Prostate gland (tissue), 2 donors: Measurements from ENCODE around the gene PDSS2. TPM values are rescaled to one million over a fixed set of nuclear protein-coding genes. Genes with fewer than 3 reads are reported as not detected.

Source experiments
- DNase-seq: peaks from one replicate; pipeline ENCODE4 v3.0.0-alpha.2; 2019; ENCODE audit warnings: low spot score
- H3K27ac ChIP-seq, 2 donors: fragments of 200-600 bp; sonication (generic); 2 replicates each; pipeline ENCODE4 v1.5.1; 2017 to 2019
- H3K27me3 ChIP-seq: fragments of 200-600 bp; sonication (generic); replicated peaks from 2 replicates; pipeline ENCODE4 v1.5.1; 2019; ENCODE audit not compliant: insufficient read depth
- H3K36me3 ChIP-seq, 2 donors: fragments of 200-600 bp; sonication (generic); 1 replicate in 1 of 2; 2 replicates in 1 of 2; pipeline versions ENCODE4 v1.5.1 to v1.8.1; 2017 to 2019
- H3K4me1 ChIP-seq: fragments of 200-600 bp; sonication (generic); replicated peaks from 2 replicates; pipeline ENCODE4 v1.5.1; 2019
- H3K4me3 ChIP-seq, 2 donors: fragments of 200-600 bp; sonication (generic); 2 replicates each; pipeline ENCODE4 v1.5.1; 2017 to 2019
- H3K9me3 ChIP-seq: fragments of 200-600 bp; sonication (generic); 2 replicates; pipeline ENCODE4 v1.5.1; 2017
- CTCF ChIP-seq, 4 experiments: fragments of 200-600 bp in 2 of 4; fragments of 450-650 bp in 2 of 4; sonication (generic) in 2 of 4; IDR thresholded peaks; 1 replicate in 3 of 4; 2 replicates in 1 of 4; pipeline ENCODE4 v1.5.1; 2016 to 2019; ENCODE audit warnings: antibody characterized with exemption in 4 of 4, mild to moderate bottlenecking in 2 of 4, moderate library complexity in 2 of 4
- POLR2A ChIP-seq: fragments of 450-650 bp; IDR thresholded peaks from one replicate; pipeline ENCODE4 v1.6.1; 2016; ENCODE audit warnings: antibody characterized with exemption, mild to moderate bottlenecking
- POLR2AphosphoS5 ChIP-seq: sonication (generic); formaldehyde crosslinking; IDR thresholded peaks from one replicate; pipeline ENCODE4 v1.6.1; 2017; ENCODE audit warnings: antibody characterized with exemption
- WGBS: methylation state at CpG from one replicate; pipeline ENCODE4 v1.1.5; 2018; 5-methylcytosine and 5-hydroxymethylcytosine counted together
- intact Hi-C: fragments of 100-400 bp; cut with DNase I; formaldehyde crosslinking; loops from one replicate; pipeline ENCODE4 v1.14.2; 2022
- total RNA-seq, 2 donors: library from RNA; depleted of rRNA; stranded (reverse); fragments of >200 nt; gene quantifications; one replicate each; pipeline ENCODE4 v1.1.0, GENCODE V29; 2016

PDSS2 gene
- total RNA-seq, 2 donors from 2014 or later, result 12.7 to 35.3 TPM

GRCh38 chr6:107244742-107245480 is 214.5 kb downstream of the PDSS2 start:
- TF ChIP-seq POLR2AphosphoS5 (no peak), CTCF (IDR thresholded peaks at IDR 0.05) (no peak), POLR2A (no peak)
- H3K9me3 ChIP-seq, result no peaks in the 10 kb centered on the region
- no peaks in the 10 kb centered on the region for H3K36me3 ChIP-seq
- no peak overlapping the region for H3K4me3 ChIP-seq
- intact Hi-C loops, result loop anchor here (10.0 kb wide), 3 partner anchors 70 to 420 kb away; no protein-coding TSS in a partner anchor
- no peak for DNase-seq
- H3K4me1 ChIP-seq, result peaks cover 3% of the 10 kb centered on the region
- H3K27me3 ChIP-seq, result no peaks in the 10 kb centered on the region
- WGBS, result 65% methylated on average over 4 of the region's 4 CpGs
- H3K27ac ChIP-seq, result peak overlapping the region in 1 of 2 donors; percentile 75

- DNase-seq, result no peak
- no peaks in the 10 kb centered on the region for H3K27me3 ChIP-seq
- no peaks in the 10 kb centered on the region for H3K36me3 ChIP-seq
- H3K4me3 ChIP-seq, result no peak overlapping the region
- intact Hi-C loops, result loop anchor here (10.0 kb wide), 3 partner anchors 71 to 421 kb away; no protein-coding TSS in a partner anchor
- 71% methylated on average over 4 of the region's 4 CpGs for WGBS
- H3K27ac ChIP-seq, result peak overlapping the region in 1 of 2 donors; percentile 37
- no peaks in the 10 kb centered on the region for H3K9me3 ChIP-seq
- TF ChIP-seq CTCF (IDR thresholded peaks at IDR 0.05) (no peak), POLR2AphosphoS5 (no peak), POLR2A (no peak)
- H3K4me1 ChIP-seq, result peaks cover 3% of the 10 kb centered on the region
Observed at GRCh38 chr6:107244082-107244741, 215.2 kb downstream of the PDSS2 start.

GRCh38 chr6:107243471-107243870 is 215.9 kb downstream of the PDSS2 start:
- TF ChIP-seq CTCF (IDR thresholded peaks at IDR 0.05) (no peak), POLR2A (no peak), POLR2AphosphoS5 (no peak)
- intact Hi-C loops, result loop anchor here (10.0 kb wide), 3 partner anchors 71 to 421 kb away; no protein-coding TSS in a partner anchor
- no peak overlapping the region for H3K4me3 ChIP-seq
- DNase-seq, result no peak
- 66% methylated on average over 2 of the region's 2 CpGs for WGBS
- H3K27me3 ChIP-seq, result no peaks in the 10 kb centered on the region
- no peaks in the 10 kb centered on the region for H3K9me3 ChIP-seq
- H3K36me3 ChIP-seq, result no peaks in the 10 kb centered on the region
- H3K4me1 ChIP-seq, result peaks cover 3% of the 10 kb centered on the region
- no peak overlapping the region for H3K27ac ChIP-seq

GRCh38 chr6:107237992-107238660 is 221.2 kb downstream of the PDSS2 start:
- 81% methylated on average over 5 of the region's 5 CpGs for WGBS
- Histone ChIP-seq H3K4me1 (no peaks in the 10 kb centered on the region), H3K27ac (no peak overlapping the region), H3K4me3 (no peak overlapping the region), H3K36me3 (no peaks in the 10 kb centered on the region), H3K27me3 (no peaks in the 10 kb centered on the region), H3K9me3 (no peaks in the 10 kb centered on the region)
- TF ChIP-seq CTCF (IDR thresholded peaks at IDR 0.05) (no peak), POLR2A (no peak), POLR2AphosphoS5 (no peak)
- intact Hi-C loops, result no loop called here
- DNase-seq, result no peak
